ENCODE data around the gene OR5K4.
A peak's percentile ranks its signal among the peaks of the same experiment; 100 is the strongest.

The OR5K4 gene

GRCh38 chr3:98353554-98353953 lies at the start of gene OR5K4:
TSS of gene OR5K4 (plus strand) at chr3:98353854. CDS start at chr3:98353854, 0 bp downstream.
- no peak within 1 kb of the TSS for H3K4me3 ChIP-seq (ENCODE audit: low read depth, low read length)

- no peak overlapping the region for H3K4me3 ChIP-seq (ENCODE audit: low read depth, low read length)
Measured at GRCh38 chr3:98322101-98322500, 31.6 kb upstream of the OR5K4 start.

- H3K4me3 ChIP-seq (ENCODE audit: low read depth, low read length), result no peak overlapping the region
Measured at GRCh38 chr3:98322686-98323085, 31.0 kb upstream of the OR5K4 start.

DNA sequence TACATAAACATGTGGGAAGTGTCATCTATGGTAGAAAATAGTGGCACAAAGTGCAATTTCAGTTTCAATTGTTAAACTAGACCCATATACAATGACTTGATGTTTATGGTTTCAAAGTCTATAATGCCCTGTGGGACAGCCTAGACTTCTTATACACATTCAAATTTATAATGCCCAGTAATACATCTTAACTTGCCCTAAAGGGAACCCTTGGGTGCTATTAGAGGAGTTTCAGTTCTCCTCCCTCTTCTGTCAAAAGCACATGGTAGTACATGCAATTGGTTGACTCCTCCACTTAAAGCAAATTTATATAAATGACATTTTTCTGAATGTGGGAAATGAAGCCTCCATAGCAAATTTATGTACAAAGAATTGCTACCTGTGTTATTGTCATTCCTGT lies 30.2 kb upstream of the OR5K4 start:
- H3K4me3 ChIP-seq (ENCODE audit: low read depth, low read length), result no peak overlapping the region

GRCh38 chr3:98325055-98325454 lies 28.6 kb upstream of the OR5K4 start:
- H3K4me3 ChIP-seq (ENCODE audit: low read depth, low read length), result peak overlapping the region; percentile 28

DNA sequence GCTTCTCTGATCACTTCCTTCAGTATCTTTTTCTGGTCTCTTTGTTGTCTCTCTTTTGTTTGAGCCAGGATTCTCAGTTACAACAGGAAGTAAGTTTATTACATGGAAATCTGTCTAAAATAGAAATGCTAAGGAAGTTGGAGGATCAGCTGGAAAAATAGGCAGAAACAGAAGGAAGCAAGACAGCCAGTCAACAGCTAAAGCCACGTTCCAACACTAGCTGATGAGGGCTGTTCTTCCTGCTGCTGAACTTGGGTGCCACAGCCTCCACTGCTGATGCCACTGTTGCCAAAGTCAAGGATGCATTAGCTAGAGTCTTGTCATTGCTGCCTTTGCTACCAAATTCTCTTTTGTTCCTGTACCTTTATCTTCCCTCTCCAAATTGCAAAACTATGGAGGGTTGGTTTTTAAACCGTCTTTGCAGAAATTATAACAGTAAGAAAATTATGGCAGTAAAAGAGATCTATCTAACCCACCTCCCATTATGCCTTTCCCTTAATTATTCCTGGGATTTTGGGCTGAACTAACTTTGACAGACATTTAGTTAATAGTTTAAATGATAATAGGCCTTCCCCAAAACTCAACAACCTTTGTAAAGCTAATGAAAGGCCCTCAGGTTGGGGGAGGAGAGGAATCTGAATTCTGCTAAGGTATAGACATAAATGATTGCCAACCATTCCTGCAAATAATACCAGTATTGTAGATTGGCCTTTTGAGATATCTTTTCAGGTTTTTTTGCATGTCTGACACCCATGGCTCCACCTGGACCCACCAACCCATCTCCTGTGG lies 27.4 kb upstream of the OR5K4 start:
- H3K4me3 ChIP-seq (ENCODE audit: low read depth, low read length), result no peak overlapping the region

GRCh38 chr3:98326945-98327344 lies 26.7 kb upstream of the OR5K4 start:
- no peak overlapping the region for H3K4me3 ChIP-seq (ENCODE audit: low read depth, low read length)

- no peak overlapping the region for H3K4me3 ChIP-seq (ENCODE audit: low read depth, low read length)
Measured at GRCh38 chr3:98328933-98329332, 24.7 kb upstream of the OR5K4 start.

DNA sequence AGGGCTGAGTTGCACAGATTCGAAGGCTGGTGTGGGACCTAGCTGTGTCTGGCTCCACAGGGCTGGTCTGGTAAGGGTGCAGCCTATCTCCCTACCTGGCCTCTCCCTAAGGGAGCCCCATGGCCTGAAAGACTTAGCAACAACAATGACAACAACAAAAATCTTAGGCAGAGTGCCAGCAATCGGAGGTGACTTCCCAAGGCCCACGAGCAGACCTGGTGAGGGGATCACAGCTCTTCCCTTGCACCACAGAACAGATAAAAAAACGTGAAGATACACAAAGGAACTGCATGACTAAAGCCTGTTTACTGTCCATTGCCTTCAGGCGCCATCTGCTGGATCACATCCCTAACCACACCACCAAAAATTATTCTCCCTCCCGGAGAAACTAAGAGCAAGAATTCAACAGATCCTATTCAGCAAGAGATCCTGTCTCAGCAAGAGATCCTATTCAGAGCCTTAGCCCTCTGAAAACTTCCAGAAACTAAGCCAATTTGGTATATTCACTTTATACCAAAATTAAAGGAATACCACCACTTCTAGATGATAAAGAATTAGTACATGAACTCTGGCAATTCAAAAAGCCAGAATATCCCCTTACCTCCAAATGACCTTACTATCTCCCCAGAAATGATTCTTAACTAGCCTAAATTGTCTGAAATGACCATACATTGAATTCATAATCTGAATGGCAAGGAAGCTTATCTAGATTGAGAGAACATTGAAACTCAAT lies 24.1 kb upstream of the OR5K4 start:
- H3K4me3 ChIP-seq (ENCODE audit: low read depth, low read length), result no peak overlapping the region

GRCh38 chr3:98331329-98331728 lies 22.3 kb upstream of the OR5K4 start:
- H3K4me3 ChIP-seq (ENCODE audit: low read depth, low read length), result no peak overlapping the region

DNA sequence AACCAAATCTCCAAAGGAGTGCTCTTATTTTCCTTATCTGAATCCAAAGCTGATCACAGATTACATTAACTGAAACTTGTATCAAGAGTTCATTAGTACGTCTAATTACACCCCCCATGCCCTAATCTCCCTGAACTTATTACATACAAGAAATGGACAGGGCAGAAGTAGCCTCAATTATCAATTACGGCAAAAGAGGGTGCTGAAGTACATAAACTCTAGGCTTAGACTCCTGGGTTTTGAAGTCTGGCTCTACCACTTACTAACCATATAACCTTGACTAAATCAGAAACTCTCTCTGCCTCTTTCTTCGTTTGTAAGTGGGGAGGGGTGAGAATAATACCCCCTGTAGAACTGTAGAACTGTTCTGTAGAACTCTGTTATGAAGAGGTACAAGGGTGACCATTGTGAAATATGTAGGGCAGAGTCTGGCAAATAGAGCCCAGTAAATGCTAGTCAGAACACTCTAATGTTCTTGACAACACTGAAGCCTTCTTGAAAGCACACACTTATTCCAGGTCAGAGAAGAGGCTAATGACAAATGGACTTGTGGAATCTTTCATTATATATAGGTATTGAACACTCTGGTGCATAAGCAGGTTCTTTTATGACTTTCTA lies 19.6 kb upstream of the OR5K4 start:
- H3K4me3 ChIP-seq (ENCODE audit: low read depth, low read length), result no peak overlapping the region

GRCh38 chr3:98339031-98339430 lies 14.6 kb upstream of the OR5K4 start:
- H3K4me3 ChIP-seq (ENCODE audit: low read depth, low read length), result no peak overlapping the region

DNA sequence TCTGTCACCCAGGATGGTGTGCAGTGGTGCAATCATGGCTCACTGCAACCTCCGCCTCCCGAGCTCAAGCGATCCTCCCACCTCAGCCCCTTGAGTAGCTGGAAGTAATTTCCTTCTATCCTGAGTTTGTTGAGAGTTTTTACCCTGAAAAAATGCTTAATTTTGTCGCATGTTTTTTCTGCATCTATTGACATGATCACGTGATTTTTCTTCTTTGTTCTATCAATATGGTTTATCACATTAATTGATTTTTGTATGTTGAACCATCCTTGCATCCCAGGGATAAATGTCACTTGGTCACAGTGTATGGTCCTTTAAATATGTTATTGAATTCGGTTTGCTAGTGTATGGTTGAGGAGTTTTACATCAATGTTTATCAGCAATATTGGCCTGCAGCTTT lies 11.9 kb upstream of the OR5K4 start:
- H3K4me3 ChIP-seq (ENCODE audit: low read depth, low read length), result no peak overlapping the region

- no peak overlapping the region for H3K4me3 ChIP-seq (ENCODE audit: low read depth, low read length)
Measured at GRCh38 chr3:98343647-98344507, 9.8 kb upstream of the OR5K4 start.

- no peak overlapping the region for H3K4me3 ChIP-seq (ENCODE audit: low read depth, low read length)
Measured at GRCh38 chr3:98350082-98350481, 3.6 kb upstream of the OR5K4 start.

- no peak overlapping the region for H3K4me3 ChIP-seq (ENCODE audit: low read depth, low read length)
Measured at GRCh38 chr3:98359250-98359649, 5.6 kb downstream of the OR5K4 start.

- no peak overlapping the region for H3K4me3 ChIP-seq (ENCODE audit: low read depth, low read length)
Measured at GRCh38 chr3:98359993-98360675, 6.5 kb downstream of the OR5K4 start.

DNA sequence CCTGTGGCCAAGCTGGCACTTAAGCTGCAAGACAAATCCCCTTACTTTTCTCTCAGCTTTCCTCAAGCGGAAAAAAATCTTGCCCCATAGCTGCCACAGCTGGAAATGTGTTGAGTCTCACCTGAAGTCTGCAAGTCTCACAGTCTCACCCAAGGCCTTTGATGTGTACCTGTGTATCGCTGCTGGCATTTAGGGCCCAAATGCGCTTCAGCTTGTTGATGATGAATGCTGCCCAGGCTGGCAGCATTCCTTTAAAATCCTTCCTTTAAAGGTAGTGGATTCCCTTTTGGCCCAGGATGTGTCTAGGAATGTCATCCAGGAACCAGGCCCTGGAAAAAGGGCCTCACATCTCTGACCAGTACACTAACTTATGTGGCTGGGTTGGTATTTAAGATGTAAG lies 7.0 kb downstream of the OR5K4 start:
- H3K4me3 ChIP-seq (ENCODE audit: low read depth, low read length), result no peak overlapping the region

GRCh38 chr3:98361289-98361688 lies 7.6 kb downstream of the OR5K4 start:
- no peak overlapping the region for H3K4me3 ChIP-seq (ENCODE audit: low read depth, low read length)

DNA sequence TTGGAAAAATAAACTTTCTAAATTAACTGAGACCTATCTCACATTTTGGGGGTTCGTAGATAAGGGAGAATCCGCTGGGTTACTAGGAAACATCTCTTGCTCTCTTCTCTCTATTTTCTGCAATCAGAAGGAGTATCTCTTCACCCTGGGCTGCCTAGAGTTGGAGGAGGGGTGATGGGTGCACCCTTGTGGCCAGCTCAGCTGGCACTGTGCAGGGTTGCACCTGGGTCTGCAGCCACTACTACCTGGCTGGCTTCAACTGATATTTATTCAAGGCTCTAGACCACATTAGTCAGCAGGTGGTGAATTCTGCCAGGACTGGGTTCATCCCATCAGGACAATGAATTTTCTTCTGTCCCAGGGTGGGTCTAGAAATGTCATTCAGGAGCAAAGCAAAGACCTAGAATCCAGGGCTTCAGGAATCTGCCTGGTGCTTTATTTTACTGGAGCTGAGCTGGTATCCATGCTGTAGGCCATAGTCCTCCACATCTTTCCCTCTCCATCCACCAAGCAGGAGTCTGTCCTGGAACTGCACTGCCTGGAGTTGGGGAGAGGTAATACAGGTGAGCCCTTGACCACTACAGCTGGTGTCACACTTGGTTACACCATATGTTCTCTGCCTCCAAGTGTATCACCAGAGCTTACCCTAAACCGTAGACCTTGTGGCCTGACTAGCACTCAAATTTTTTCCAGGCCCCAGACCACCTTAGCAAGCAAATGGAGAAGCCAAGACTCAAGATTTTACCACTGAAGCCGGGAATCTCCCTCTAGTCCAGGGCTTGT lies 14.0 kb downstream of the OR5K4 start:
- no peak overlapping the region for H3K4me3 ChIP-seq (ENCODE audit: low read depth, low read length)

All from iPS-11a (cell line).